B cell (primary cell): ENCODE measurements around the gene SLC35A2.

Experiments
- CTCF ChIP-seq: fragments of 200-600 bp; IDR thresholded peaks from one replicate; pipeline ENCODE4 v1.8.0; 2022; ENCODE audit warnings: antibody characterized with exemption, mild to moderate bottlenecking
- EZH2 ChIP-seq: IDR thresholded peaks from 2 replicates; pipeline ENCODE4 v1.6.1; 2012; ENCODE audit warnings: borderline replicate concordance, low read depth, mild to moderate bottlenecking, moderate library complexity, low read length; ENCODE audit not compliant: insufficient read depth, poor library complexity, severe bottlenecking

GRCh38 chrX:48934581-48935300 lies 23.3 kb upstream of the SLC35A2 start:
- TF ChIP-seq CTCF: no peak
- TF ChIP-seq EZH2: no peak
